GM23338 (cell line): ENCODE measurements around the gene TAF1A. TPM values are rescaled to one million over a fixed set of nuclear protein-coding genes. Genes with fewer than 3 reads are reported as not detected.
A peak's percentile ranks its signal among the peaks of the same experiment; 100 is the strongest.

Experiments used
- ATAC-seq: fragments of 200-7000 bp; cut with Tn5 transposase; 3 replicates; pipeline ENCODE4 v1.9.1; 2020
- DNase-seq: peaks from one replicate; pipeline ENCODE4 v3.0.0-alpha.2; 2015; ENCODE audit warnings: low spot score
- H2AFZ ChIP-seq: fragments of 200-600 bp; sonication (generic); 2 replicates; pipeline ENCODE4 v1.8.0; 2016; ENCODE audit warnings: antibody characterized with exemption, mild to moderate bottlenecking, moderate library complexity
- H3F3A ChIP-seq: fragments of 200-600 bp; sonication (generic); replicated peaks from 2 replicates; pipeline ENCODE4 v1.8.0; 2017; ENCODE audit warnings: antibody characterized with exemption, mixed run types, low read depth
- H3K27ac ChIP-seq: fragments of 200-600 bp; sonication (generic); 2 replicates; pipeline ENCODE4 v1.6.1; 2016; ENCODE audit warnings: low read depth
- H3K27me3 ChIP-seq: fragments of 200-600 bp; sonication (generic); 2 replicates; pipeline ENCODE4 v1.8.0; 2016; ENCODE audit warnings: mild to moderate bottlenecking, mixed run types, moderate library complexity; ENCODE audit not compliant: insufficient read depth
- H3K36me3 ChIP-seq: fragments of 200-600 bp; sonication (generic); 2 replicates; pipeline ENCODE4 v1.8.0; 2016; ENCODE audit warnings: mild to moderate bottlenecking; ENCODE audit not compliant: insufficient read depth
- H3K4me1 ChIP-seq: fragments of 200-600 bp; sonication (generic); 2 replicates; pipeline ENCODE4 v1.8.0; 2016; ENCODE audit warnings: mild to moderate bottlenecking, moderate library complexity; ENCODE audit not compliant: insufficient read depth
- H3K4me2 ChIP-seq: fragments of 200-600 bp; sonication (generic); 2 replicates; pipeline ENCODE4 v1.7.1; 2017; ENCODE audit warnings: mixed run types
- H3K4me3 ChIP-seq: fragments of 200-600 bp; sonication (generic); 2 replicates; pipeline ENCODE4 v1.6.1; 2016; ENCODE audit warnings: mixed run types
- H3K79me2 ChIP-seq: fragments of 200-600 bp; sonication (generic); replicated peaks from 2 replicates; pipeline ENCODE4 v1.8.0; 2017; ENCODE audit warnings: mild to moderate bottlenecking; ENCODE audit not compliant: insufficient read depth
- H3K9me2 ChIP-seq: fragments of 200-600 bp; sonication (generic); 2 replicates; pipeline ENCODE4 v1.8.0; 2017; ENCODE audit not compliant: insufficient read depth
- H4K20me1 ChIP-seq: fragments of 200-600 bp; sonication (generic); replicated peaks from 2 replicates; pipeline ENCODE4 v1.8.0; 2017; ENCODE audit warnings: mild to moderate bottlenecking; ENCODE audit not compliant: insufficient read depth
- H3K27ac Mint-ChIP-seq: 2 replicates; pipeline ENCODE4 v1.8.0; 2020; ENCODE audit warnings: inconsistent platforms, mild to moderate bottlenecking, moderate library complexity, mixed read lengths
- H3K27me3 Mint-ChIP-seq: 3 replicates; pipeline ENCODE4 v1.8.0; 2022; ENCODE audit warnings: low read depth, mild to moderate bottlenecking, moderate library complexity, mixed read lengths, inconsistent platforms; ENCODE audit not compliant: insufficient read depth, poor library complexity
- H3K36me3 Mint-ChIP-seq: 3 replicates; pipeline ENCODE4 v1.8.0; 2021; ENCODE audit warnings: low read depth, mild to moderate bottlenecking, inconsistent platforms, moderate library complexity, mixed read lengths
- H3K4me1 Mint-ChIP-seq: 3 replicates; pipeline ENCODE4 v1.8.0; 2020; ENCODE audit warnings: mild to moderate bottlenecking, inconsistent platforms, mixed read lengths
- H3K4me3 Mint-ChIP-seq: 3 replicates; pipeline ENCODE4 v1.8.0; 2021; ENCODE audit warnings: moderate library complexity, mild to moderate bottlenecking, inconsistent platforms, mixed read lengths
- H3K9me3 Mint-ChIP-seq: 3 replicates; pipeline ENCODE4 v1.8.0; 2020; ENCODE audit warnings: moderate library complexity, mild to moderate bottlenecking, inconsistent platforms, mixed read lengths
- CREB1 ChIP-seq: fragments of 250-450 bp; sonication (Bioruptor Pico); IDR thresholded peaks from 2 replicates; pipeline ENCODE4 v1.5.0; 2020; ENCODE audit warnings: low read depth, mild to moderate bottlenecking, moderate library complexity
- EZH2 ChIP-seq: fragments of 200-600 bp; sonication (generic); IDR thresholded peaks from one replicate; pipeline ENCODE4 v1.8.0; 2017; ENCODE audit warnings: antibody characterized with exemption, mild to moderate bottlenecking, low read depth; ENCODE audit not compliant: unreplicated experiment
- EZH2phosphoT487 ChIP-seq: fragments of 200-600 bp; sonication (generic); IDR thresholded peaks from one replicate; pipeline ENCODE4 v1.8.1; 2018; ENCODE audit warnings: antibody characterized with exemption; ENCODE audit not compliant: unreplicated experiment
- JUNB ChIP-seq: IDR thresholded peaks from one replicate; pipeline ENCODE4 v1.6.1; 2016; ENCODE audit warnings: antibody characterized with exemption; ENCODE audit not compliant: unreplicated experiment
- NANOG ChIP-seq: IDR thresholded peaks from 2 replicates; pipeline ENCODE4 v1.6.1; 2016; ENCODE audit warnings: antibody characterized with exemption, borderline replicate concordance
- POLR2AphosphoS5 ChIP-seq: IDR thresholded peaks from 2 replicates; pipeline ENCODE4 v1.6.1; 2016; ENCODE audit warnings: antibody characterized with exemption, low read depth
- STAT1 ChIP-seq: IDR thresholded peaks from one replicate; pipeline ENCODE4 v1.6.1; 2016; ENCODE audit warnings: antibody characterized with exemption; ENCODE audit not compliant: unreplicated experiment
- ZNF114 ChIP-seq: fragments of 250-450 bp; sonication (Bioruptor Pico); IDR thresholded peaks from 2 replicates; pipeline ENCODE4 v1.5.0; 2020; ENCODE audit warnings: mild to moderate bottlenecking, moderate library complexity
- ZNF331 ChIP-seq: fragments of 250-450 bp; sonication (Bioruptor Pico); IDR thresholded peaks from 2 replicates; pipeline ENCODE4 v1.5.0; 2020; ENCODE audit warnings: low read depth, mild to moderate bottlenecking, moderate library complexity
- polyA plus RNA-seq: library from polyadenylated mRNA; unstranded; fragments of >200 nt; fragmentation: Nextera tagmentation; extraction: Ambion mirVana; gene quantifications from 2 replicates; pipeline ENCODE4 v1.2.1, GENCODE V29; 2016
- total RNA-seq: library from RNA; depleted of rRNA; stranded (reverse); fragments of >200 nt; shearing (Covaris generic); gene quantifications from 2 replicates; pipeline ENCODE4 v1.2.3, GENCODE V29; 2014
- TF ChIP-seq, protein P1 (sequence below): fragments of 250-450 bp; sonication (Bioruptor Pico); IDR thresholded peaks from 2 replicates; pipeline ENCODE4 v1.5.0; 2020; ENCODE audit warnings: mild to moderate bottlenecking, moderate library complexity
- TF ChIP-seq, protein P2 (sequence below), 2 experiments: fragments of 200-600 bp in 1 of 2; sonication (generic) in 1 of 2; conservative IDR thresholded peaks; 2 replicates each; pipeline versions ENCODE4 v1.5.1 to v1.6.1; 2016 to 2017; ENCODE audit warnings: antibody characterized with exemption in 2 of 2, low read depth in 2 of 2, mild to moderate bottlenecking in 2 of 2, moderate library complexity in 1 of 2
- TF ChIP-seq, protein P3 (sequence below): IDR thresholded peaks from 2 replicates; pipeline ENCODE4 v1.6.1; 2016; ENCODE audit warnings: antibody characterized with exemption

TAF1A gene
- total and polyA plus RNA-seq, 2 experiments from 2014 or later, result 5.5 to 13.3 TPM

DNA sequence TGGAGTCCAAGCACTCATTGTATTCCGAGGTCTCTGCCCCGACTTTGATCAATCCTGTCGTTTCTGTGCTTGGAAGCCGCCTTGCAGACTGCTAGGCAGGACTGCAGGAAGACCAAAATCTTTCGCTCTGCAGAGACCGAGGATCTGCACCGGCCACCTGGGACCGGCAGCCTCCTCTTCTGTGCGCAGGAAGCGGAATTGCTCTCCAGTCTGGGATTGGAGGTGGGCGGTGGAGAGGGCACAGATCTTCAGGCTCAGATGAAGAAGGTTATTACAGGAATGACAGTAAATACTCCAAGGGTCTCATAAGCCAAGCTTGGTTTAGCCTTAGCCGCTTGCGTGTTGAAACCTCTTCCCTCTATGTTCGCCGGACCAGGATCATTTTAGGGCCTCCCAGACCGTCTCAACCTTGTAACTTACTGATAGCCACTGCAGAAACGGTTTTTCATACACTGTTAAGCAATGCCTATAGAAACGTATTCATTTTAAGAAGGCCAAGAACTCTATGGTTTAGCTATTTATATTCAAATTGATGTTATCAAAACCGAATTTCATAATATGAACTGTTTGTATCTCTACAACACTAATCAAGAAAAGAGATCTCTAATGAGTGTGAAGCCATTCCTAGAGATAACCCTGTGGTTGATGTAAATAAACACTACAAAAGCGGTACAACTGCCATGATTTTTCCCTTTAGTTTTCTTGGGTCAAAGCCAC is 29.3 kb upstream of the TAF1A start:
- ATAC-seq (peak; percentile 40), DNase-seq (peak; percentile 57)
- Mint-ChIP-seq H3K4me1 (peaks cover 11% of the 10 kb centered on the region), H3K36me3 (peaks cover 18% of the 10 kb centered on the region), H3K9me3 (no peaks in the 10 kb centered on the region), H3K27me3 (peaks cover 8% of the 10 kb centered on the region), H3K4me3 (peak overlapping the region; percentile 90), H3K27ac (no peak overlapping the region)
- Histone ChIP-seq H4K20me1 (peaks cover 10% of the 10 kb centered on the region), H3K4me1 (peaks cover 18% of the 10 kb centered on the region), H2AFZ (peak overlapping the region; percentile 74), H3K27me3 (no peaks in the 10 kb centered on the region), H3K4me2 (peak overlapping the region; percentile 86), H3K4me3 (peak overlapping the region; percentile 92), H3F3A (peaks cover 6% of the 10 kb centered on the region; the same call in 1 of the 2 replicates), H3K27ac (no peak overlapping the region), H3K79me2 (peaks cover 40% of the 10 kb centered on the region), H3K36me3 (peaks cover 2% of the 10 kb centered on the region; the same call in 1 of the 2 replicates), H3K9me2 (no peaks in the 10 kb centered on the region)
- TF ChIP-seq, protein P1, sequence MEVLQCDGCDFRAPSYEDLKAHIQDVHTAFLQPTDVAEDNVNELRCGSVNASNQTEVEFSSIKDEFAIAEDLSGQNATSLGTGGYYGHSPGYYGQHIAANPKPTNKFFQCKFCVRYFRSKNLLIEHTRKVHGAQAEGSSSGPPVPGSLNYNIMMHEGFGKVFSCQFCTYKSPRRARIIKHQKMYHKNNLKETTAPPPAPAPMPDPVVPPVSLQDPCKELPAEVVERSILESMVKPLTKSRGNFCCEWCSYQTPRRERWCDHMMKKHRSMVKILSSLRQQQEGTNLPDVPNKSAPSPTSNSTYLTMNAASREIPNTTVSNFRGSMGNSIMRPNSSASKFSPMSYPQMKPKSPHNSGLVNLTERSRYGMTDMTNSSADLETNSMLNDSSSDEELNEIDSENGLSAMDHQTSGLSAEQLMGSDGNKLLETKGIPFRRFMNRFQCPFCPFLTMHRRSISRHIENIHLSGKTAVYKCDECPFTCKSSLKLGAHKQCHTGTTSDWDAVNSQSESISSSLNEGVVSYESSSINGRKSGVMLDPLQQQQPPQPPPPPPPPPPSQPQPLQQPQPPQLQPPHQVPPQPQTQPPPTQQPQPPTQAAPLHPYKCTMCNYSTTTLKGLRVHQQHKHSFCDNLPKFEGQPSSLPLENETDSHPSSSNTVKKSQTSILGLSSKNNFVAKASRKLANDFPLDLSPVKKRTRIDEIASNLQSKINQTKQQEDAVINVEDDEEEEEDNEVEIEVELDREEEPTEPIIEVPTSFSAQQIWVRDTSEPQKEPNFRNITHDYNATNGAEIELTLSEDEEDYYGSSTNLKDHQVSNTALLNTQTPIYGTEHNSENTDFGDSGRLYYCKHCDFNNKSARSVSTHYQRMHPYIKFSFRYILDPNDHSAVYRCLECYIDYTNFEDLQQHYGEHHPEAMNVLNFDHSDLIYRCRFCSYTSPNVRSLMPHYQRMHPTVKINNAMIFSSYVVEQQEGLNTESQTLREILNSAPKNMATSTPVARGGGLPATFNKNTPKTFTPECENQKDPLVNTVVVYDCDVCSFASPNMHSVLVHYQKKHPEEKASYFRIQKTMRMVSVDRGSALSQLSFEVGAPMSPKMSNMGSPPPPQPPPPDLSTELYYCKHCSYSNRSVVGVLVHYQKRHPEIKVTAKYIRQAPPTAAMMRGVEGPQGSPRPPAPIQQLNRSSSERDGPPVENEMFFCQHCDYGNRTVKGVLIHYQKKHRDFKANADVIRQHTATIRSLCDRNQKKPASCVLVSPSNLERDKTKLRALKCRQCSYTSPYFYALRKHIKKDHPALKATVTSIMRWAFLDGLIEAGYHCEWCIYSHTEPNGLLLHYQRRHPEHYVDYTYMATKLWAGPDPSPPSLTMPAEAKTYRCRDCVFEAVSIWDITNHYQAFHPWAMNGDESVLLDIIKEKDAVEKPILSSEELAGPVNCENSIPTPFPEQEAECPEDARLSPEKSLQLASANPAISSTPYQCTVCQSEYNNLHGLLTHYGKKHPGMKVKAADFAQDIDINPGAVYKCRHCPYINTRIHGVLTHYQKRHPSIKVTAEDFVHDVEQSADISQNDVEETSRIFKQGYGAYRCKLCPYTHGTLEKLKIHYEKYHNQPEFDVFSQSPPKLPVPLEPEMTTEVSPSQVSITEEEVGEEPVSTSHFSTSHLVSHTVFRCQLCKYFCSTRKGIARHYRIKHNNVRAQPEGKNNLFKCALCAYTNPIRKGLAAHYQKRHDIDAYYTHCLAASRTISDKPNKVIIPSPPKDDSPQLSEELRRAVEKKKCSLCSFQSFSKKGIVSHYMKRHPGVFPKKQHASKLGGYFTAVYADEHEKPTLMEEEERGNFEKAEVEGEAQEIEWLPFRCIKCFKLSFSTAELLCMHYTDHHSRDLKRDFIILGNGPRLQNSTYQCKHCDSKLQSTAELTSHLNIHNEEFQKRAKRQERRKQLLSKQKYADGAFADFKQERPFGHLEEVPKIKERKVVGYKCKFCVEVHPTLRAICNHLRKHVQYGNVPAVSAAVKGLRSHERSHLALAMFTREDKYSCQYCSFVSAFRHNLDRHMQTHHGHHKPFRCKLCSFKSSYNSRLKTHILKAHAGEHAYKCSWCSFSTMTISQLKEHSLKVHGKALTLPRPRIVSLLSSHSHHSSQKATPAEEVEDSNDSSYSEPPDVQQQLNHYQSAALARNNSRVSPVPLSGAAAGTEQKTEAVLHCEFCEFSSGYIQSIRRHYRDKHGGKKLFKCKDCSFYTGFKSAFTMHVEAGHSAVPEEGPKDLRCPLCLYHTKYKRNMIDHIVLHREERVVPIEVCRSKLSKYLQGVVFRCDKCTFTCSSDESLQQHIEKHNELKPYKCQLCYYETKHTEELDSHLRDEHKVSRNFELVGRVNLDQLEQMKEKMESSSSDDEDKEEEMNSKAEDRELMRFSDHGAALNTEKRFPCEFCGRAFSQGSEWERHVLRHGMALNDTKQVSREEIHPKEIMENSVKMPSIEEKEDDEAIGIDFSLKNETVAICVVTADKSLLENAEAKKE, result no peak
- TF ChIP-seq JUNB, result no peak
- TF ChIP-seq STAT1, result no peak
- TF ChIP-seq EZH2, result no peak
- no peak for TF ChIP-seq POLR2AphosphoS5
- no peak for TF ChIP-seq NANOG
- no peak for TF ChIP-seq EZH2phosphoT487
- no peak for TF ChIP-seq ZNF114 (CRISPR knock-in tag)
- no peak for TF ChIP-seq CREB1 (CRISPR knock-in tag)
- no peak for TF ChIP-seq ZNF331 (CRISPR knock-in tag)
- TF ChIP-seq, protein P2, sequence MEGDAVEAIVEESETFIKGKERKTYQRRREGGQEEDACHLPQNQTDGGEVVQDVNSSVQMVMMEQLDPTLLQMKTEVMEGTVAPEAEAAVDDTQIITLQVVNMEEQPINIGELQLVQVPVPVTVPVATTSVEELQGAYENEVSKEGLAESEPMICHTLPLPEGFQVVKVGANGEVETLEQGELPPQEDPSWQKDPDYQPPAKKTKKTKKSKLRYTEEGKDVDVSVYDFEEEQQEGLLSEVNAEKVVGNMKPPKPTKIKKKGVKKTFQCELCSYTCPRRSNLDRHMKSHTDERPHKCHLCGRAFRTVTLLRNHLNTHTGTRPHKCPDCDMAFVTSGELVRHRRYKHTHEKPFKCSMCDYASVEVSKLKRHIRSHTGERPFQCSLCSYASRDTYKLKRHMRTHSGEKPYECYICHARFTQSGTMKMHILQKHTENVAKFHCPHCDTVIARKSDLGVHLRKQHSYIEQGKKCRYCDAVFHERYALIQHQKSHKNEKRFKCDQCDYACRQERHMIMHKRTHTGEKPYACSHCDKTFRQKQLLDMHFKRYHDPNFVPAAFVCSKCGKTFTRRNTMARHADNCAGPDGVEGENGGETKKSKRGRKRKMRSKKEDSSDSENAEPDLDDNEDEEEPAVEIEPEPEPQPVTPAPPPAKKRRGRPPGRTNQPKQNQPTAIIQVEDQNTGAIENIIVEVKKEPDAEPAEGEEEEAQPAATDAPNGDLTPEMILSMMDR (conservative IDR thresholded peaks at IDR 0.05; ENCODE audit: low read depth in 2 of 2), result no peak
- TF ChIP-seq, protein P3, sequence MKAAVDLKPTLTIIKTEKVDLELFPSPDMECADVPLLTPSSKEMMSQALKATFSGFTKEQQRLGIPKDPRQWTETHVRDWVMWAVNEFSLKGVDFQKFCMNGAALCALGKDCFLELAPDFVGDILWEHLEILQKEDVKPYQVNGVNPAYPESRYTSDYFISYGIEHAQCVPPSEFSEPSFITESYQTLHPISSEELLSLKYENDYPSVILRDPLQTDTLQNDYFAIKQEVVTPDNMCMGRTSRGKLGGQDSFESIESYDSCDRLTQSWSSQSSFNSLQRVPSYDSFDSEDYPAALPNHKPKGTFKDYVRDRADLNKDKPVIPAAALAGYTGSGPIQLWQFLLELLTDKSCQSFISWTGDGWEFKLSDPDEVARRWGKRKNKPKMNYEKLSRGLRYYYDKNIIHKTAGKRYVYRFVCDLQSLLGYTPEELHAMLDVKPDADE, result no peak
